ENCODE results near the gene KIF26A. TPM values are rescaled to one million over a fixed set of nuclear protein-coding genes. Genes with fewer than 3 reads are reported as not detected.

The KIF26A gene
- total RNA-seq, 1 donor from 2014 or later = 0.26 TPM

DNA sequence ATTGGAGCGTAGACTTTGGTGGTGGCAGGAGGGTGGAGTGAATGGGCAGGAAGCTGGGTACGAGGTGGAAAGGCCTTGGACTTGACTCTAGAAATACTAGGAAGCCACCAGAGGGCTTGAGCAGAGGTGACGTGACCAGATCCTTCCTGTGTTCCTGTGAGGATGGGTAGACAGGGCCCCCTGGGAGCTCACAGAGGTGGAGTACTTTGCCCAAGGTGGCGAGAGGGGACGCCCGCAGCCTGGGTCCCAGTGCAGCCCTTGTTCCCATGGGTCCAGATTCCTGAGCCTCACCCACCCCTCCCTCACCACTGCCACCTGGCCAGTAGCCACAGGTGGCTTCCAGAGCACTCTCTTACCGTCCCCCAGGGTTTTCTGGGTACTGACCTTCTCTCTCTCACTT, 89.8 kb downstream of the KIF26A start:
- Histone ChIP-seq H3K4me3 (ENCODE audit: low read depth, low read length) (no peak overlapping the region), H3K36me3 (ENCODE audit: control insufficient read depth, insufficient read depth, low read length) (no peaks in the 10 kb centered on the region), H3K27me3 (ENCODE audit: control insufficient read depth, insufficient read depth, low read length) (no peaks in the 10 kb centered on the region)
- TF ChIP-seq CTCF (IDR thresholded peaks at IDR 0.05; ENCODE audit: insufficient read depth, low read length, severe bottlenecking) = no peak
- FAIRE-seq (no peak), DNase-seq (ENCODE audit: low read depth) (no peak)

GRCh38 chr14:104228716-104229533, 90.5 kb downstream of the KIF26A start:
- DNase-seq (ENCODE audit: low read depth) (no peak), FAIRE-seq (no peak)
- no peak overlapping the region for H3K4me3 ChIP-seq (ENCODE audit: low read depth, low read length)
- no peaks in the 10 kb centered on the region for H3K27me3 ChIP-seq (ENCODE audit: control insufficient read depth, insufficient read depth, low read length)
- no peak for TF ChIP-seq CTCF (IDR thresholded peaks at IDR 0.05; ENCODE audit: insufficient read depth, low read length, severe bottlenecking)
- no peaks in the 10 kb centered on the region for H3K36me3 ChIP-seq (ENCODE audit: control insufficient read depth, insufficient read depth, low read length)

DNA sequence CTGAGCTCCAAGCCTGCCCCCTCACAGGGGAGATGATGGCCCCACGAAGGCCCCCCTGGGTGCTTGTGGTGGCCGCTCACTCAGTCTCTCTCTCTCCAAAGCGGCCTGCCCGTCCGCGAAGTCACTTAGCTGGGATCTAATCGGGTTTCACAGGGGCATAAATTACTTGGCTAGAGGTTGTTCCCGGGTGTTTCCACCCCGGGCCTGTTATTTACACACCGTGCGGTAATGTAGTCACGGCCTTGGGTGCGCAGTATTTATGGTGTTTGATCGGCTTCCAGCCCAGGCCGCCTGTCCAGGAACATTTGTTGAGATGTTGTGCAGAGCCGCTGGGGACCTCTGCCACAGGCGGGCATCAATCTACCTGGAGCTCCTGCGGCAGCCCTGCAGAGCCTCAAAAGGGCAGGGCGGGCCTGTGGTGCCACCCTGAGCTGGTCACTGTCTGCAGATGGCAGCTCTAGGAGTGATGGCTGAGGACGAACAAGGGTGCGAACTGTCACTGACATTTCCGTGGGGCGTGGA, 91.2 kb downstream of the KIF26A start:
- DNase-seq (ENCODE audit: low read depth) (no peak), FAIRE-seq (no peak)
- Histone ChIP-seq H3K36me3 (ENCODE audit: control insufficient read depth, insufficient read depth, low read length) (no peaks in the 10 kb centered on the region), H3K4me3 (ENCODE audit: low read depth, low read length) (no peak overlapping the region), H3K27me3 (ENCODE audit: control insufficient read depth, insufficient read depth, low read length) (no peaks in the 10 kb centered on the region)
- no peak for TF ChIP-seq CTCF (IDR thresholded peaks at IDR 0.05; ENCODE audit: insufficient read depth, low read length, severe bottlenecking)

GRCh38 chr14:104230119-104230815, 91.9 kb downstream of the KIF26A start:
- no peaks in the 10 kb centered on the region for H3K27me3 ChIP-seq (ENCODE audit: control insufficient read depth, insufficient read depth, low read length)
- FAIRE-seq (no peak), DNase-seq (ENCODE audit: low read depth) (no peak)
- H3K36me3 ChIP-seq (ENCODE audit: control insufficient read depth, insufficient read depth, low read length) = no peaks in the 10 kb centered on the region
- H3K4me3 ChIP-seq (ENCODE audit: low read depth, low read length) = no peak overlapping the region
- no peak for TF ChIP-seq CTCF (IDR thresholded peaks at IDR 0.05; ENCODE audit: insufficient read depth, low read length, severe bottlenecking)

Other genes with a start within 250 kb of the KIF26A start
- gene TDRD9, start 210.1 kb upstream of the KIF26A start, total RNA-seq = 0.51 and 0.53 TPM in 2 replicates
- gene RD3L, start 196.1 kb upstream of the KIF26A start, total RNA-seq = not detected in 2 replicates
- gene ASPG, start 52.9 kb upstream of the KIF26A start, total RNA-seq = 0.53 and 6.9 TPM in 2 replicates

Measured in bronchial epithelial cell (primary cell).